Measurements from ENCODE around the gene ACYP2.
"Not testable (repeated sequence)": the region's sequence is repeated elsewhere in the genome, so short reads cannot be mapped to it uniquely, and the experiment has no call there.

ACYP2 gene

DNA sequence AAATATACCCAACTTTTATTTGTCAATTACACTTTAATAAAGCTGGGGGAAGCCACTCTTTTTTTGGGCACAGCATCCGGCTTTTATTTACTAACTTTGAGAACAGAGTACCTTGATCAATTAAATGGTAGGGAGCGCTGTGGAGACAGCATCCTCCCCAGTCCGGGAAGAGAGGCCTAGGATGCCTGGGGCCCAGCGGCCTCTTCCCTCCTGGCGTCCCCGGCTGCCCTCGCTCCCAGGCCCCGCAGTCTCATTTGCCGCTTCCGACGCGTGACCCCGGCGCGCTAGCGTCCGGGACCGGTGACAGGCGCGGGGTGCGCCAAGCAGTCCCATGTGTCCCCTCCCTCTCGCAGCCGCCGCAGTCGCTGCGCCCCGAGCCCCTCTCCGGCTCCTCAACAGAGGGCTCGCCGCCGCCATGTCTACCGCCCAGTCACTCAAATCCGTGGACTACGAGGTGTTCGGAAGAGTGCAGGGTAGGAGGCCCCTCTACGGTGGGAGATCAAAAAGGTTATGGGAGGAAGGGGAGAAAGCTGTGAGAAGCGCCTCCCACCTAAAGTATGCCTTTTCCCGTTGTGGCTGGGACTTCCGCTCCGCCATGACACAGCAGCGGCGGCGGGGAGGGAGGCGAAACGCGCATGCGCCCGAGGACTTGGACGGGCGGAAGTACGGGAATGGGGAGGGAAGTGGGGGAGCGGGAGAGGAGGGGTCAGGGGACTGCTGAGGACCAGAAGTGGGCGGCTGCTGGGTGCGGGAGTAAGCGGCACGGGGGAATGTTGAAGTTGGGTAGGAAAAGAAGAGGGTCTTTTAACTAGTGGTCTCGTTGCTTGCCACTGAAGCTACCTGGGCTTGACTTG, at the start of gene ACYP2:
Gene ACYP2, plus strand, starts transcription at position 332 of the 854 bp plus-strand sequence.
- peak; percentile 97 to 98 for DNase-seq

DNA sequence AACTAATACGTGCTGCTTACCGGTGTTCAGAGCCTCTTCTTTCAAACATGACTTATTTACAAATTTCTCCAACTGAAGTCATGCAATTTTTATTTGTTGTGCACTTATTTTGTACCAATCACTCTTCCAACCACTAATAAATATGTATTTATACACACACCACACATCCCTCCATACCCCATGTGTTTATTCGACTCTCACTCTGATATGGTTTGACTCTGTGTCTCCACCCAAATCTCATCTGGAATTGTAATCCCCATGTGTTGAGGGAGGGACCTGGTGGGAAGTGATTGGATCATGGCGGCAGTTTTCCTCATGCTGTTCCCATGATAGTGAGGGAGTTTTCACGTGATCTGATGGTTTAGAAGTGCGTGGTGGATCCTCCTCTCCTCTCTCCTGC, 49.5 kb upstream of the ACYP2 start:
- DNase-seq = no peak

DNA sequence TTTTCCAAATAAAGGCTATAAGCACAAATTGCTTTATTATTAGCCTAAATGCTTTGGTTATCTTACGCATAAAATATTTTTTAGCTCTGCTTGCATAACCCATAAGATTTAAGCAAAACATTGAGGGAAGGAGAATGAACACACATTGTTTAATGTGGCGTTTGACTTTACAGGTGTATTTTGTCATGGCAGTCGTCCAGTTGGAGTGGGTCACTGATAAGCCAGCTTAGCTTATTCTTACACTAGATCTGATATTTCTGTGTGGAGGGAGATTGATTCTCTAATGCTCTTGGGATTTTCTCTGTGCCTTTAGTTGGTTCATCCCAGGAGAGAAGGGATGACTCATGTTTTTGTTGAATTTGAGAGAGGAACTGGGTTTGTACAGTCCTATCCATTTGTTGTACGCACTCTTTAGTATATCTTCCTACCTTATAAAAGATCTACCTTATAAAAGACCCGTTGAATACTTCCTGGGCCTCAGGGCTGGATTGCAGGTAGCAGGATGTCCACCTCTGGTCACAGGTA, 47.5 kb upstream of the ACYP2 start:
- no peak for DNase-seq

DNA sequence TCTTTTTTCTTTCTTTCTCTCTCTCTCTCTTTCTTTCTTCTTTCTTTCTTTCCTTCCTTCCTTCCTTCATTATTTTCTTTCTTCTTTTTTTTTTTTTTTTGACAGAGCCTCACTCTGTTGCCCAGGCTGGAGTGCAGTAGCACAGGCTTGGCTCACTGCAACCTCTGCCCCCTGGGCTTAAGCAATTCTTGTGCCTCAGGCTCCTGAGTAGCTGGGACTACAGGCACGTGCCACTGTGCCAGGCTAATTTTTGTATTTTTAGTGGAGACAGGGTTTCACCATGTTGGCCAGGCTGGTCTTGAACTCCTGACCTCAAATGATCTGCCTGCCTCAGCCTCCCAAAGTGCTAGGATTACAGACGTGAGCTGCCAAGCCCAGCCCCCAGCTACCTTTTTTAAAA, 42.9 kb upstream of the ACYP2 start:
- not testable (repeated sequence) for DNase-seq

DNA sequence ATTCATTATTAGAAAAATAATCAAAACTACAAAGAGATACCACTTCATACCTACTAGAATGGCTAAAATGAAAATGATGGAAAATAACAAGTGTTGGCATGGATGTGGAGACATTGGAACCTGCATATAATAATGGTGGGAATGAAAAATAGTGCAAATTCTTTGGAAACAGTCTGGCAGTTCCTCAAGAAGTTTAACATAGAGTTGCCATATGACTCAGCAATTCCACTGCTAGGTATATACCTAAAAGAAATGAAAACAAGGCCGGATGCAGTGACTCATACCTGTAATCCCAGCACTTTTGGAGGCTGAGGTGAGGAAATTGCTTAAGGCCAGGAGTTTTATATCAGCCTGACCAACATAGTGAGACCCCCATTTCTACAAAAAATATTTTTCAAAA, 41.6 kb upstream of the ACYP2 start:
- DNase-seq = no peak

DNA sequence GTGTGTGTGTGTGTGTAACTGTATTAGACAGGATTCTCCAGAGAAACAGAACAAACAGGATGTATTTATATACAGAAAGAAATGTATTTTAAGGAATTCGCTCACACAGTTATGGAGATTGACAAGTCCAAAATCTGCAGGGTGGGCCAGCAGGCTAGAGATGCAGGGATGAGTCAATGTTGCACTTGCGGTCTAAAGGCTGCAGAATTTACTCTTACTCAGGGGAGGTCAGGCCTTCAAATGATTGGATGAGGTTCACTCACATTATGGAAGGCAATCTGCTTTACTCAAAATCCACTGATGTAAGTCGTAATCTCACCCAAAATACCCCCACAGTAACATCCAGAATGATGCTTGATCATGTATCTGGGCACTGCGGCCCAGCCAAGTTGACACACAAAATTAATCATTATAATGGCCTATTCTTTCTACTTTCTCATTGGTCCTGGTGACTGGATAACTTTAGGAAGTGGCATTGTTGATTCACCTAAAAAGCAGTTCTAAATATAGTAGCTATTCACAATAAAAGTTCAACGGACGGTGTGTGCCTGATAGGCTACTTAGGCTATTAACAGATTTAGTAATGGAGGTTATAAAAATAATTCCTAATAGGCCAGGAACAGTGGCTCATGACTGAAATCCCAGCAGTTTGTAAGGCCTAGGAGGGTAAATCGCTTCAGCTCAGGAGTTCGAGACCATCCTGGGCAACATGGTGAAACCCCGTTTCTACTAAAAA, 40.6 kb upstream of the ACYP2 start:
- DNase-seq = no peak

DNA sequence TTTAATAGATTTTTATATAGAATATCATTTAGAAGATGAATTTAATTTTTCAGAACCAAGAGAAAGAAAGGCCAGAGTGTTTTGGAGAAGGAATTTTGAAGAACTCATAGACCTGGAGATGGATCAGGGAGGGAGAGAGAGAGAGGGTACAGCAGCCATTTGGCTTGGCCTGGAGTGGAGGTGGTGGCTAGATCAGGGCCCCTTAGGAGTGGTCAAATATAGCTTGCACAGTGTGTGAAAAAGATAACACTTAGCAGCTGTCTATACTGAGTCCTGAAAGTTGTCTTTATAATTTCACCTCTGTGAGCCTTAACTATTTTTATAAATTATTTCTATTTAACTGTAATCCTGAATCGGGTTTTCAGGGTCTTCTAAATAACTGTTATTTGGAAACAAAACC, 38.8 kb upstream of the ACYP2 start:
- no peak for DNase-seq

DNA sequence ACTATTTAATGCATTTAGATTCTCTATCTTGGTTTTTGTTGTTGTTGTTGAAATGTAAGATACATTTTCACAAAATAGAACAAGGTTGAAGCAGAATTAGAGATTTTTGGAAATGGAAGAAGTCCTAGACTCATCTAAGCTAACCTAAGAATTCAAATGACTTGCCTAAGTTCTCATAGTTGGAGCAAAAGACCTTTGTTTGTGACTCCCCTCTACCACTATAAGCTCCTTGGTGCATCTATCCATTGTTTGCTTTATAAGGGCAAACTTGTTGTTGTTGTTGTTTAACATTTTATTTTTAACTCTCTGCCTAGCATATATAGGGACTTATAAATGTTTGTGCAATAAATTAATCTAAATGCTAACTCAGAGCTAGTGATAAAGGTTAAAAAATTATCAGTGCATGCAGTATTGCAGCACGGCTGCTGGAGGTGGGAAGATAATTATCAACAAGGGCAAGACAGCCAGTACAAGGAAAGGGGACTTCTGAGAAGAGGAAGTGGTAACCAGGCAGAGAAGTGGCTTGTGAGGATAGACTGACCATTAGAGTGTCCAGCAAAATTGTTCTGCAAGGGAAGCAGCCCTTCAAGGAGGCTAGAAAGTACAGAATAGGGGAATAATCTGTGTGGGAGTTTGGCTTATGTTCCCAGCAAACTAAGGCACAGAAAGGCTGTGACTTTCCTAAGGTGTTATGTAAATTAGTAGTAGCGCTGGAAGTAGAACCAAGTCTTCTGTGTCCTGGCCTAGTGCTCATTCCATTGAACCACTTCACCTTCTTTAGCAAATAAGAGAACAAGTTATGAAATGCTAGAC, 38.1 kb upstream of the ACYP2 start:
- DNase-seq = no peak

DNA sequence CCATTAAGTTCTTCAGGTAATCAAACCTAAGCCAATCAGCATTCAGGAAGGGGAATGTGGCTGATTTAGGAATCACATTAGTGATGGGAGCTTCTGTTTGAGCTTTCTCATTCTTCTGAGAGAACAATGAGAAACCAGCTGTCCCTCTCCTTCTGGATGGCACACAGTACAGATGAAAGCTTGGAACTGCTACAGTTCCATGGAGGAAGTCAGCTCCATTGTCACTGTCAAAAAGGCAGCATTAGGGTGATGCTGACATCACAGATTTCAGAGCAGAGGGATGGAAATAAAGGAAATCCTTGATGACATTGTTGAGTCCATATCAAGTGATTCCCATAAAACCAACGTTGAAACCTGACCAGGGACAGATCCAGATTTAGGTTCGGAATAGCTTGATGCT, 36.1 kb upstream of the ACYP2 start:
- DNase-seq = no peak

DNA sequence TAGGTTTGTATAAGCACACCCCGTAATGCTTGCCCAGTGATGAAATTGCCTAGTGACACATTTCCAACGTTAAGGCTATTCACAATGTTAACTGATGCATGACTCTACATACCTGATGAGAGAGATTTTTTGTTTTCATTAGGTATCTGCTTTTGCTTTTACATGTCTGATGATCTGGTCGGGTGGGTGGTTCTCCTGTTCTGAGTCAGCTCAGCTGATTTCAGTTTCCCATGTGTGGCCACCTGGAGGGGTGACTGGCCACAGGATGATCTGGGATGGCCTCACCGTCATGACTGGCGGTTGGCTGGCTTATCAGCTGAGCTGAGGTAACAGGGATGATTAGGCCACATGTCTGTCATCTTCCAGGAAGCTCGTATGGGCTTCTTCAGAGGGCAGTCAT, 33.8 kb upstream of the ACYP2 start:
- no peak for DNase-seq

DNA sequence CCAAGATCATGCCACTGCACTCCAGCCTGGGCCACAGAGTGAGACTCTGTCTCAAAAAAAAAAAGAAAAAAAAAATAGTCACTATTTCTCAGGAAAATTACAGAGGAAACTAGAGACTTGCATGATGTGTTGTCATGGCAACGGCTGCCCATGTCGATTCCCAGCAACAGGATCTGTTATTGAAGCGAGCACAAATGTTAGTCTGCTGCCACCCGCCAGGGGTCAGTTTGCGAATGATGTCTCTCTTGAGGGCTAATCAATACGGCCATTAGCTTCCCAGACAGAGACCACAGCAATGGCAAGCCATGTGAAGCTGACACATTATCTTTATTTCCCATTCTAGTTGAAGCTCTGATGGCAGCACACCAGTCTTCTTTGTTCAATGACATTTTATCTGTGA, 32.4 kb upstream of the ACYP2 start:
- DNase-seq = no peak

DNA sequence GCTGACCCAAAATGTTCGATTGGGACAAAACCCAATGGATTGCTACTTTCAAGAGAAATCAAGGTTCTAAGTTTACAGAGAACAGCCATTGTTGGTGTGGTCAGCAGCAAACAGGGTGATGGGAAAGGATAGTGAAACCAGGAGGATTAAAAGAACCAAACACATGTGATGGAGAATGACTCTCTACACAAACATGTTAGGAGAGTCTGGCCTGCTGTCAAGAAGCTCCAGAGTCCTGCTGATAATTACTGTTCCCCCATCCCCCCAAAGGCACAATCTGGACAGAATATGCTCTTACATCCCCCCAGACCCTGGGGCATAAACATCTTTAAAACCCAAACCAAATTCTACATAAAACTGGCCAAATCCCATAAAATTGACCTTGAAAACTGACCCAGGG, 32.0 kb upstream of the ACYP2 start:
- DNase-seq = no peak

DNA sequence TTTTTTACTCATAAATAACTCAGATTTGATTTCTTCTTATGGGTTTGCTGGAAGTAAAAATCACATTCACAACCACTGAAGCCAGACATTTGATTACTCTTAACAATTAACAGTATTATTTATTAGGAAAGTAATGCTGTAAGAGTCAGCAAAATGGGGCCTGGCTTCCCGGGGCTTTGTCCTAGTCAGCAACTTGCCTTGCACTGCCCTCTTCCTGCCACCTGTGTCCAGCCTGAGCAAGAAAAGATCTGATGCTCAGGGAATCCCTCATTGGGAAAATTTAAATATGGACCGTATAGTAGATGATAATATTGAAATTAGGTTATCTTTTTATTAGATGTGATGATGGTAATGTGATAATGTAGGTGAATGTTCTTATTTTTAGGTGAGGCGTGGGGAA, 30.8 kb upstream of the ACYP2 start:
- DNase-seq = no peak

DNA sequence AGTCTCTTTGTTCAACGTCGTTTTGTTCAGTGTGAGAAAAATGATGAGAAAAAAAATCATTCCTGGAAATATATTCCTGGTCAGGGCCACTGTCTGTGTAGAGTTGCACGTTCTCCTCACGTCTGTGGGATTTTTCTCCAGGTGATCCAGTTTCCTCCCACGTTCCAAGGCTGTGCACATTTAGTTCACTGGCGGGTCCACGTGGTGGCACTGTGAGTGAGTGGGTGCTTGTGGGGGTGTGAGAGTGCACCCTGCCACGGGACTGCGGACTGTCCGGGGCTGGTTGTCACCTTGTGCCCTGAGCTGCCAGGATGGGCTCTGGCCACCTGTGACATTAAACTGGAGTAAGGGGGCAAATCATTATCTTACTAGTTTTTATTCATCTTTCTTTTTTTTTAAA, 30.3 kb upstream of the ACYP2 start:
- no peak for DNase-seq

DNA sequence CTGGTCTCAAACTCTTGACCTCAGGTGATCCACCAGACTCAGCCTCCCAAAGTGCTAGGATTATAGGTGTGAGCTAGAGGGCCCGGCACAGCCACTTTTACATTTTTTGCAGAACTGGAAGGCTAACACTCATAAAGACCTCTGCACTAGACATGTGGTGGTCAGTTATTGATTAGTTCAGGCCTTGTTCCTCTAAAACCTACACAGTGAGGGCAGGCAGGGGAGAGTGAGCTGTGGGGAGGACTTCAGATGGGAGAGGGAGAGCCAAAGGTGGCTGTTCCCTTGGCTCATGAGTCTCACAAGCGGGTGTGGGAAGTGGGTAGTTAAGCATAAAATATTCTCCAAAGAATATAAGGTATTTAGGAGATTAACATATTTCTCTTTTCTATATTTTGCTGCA, 29.3 kb upstream of the ACYP2 start:
- no peak for DNase-seq

DNA sequence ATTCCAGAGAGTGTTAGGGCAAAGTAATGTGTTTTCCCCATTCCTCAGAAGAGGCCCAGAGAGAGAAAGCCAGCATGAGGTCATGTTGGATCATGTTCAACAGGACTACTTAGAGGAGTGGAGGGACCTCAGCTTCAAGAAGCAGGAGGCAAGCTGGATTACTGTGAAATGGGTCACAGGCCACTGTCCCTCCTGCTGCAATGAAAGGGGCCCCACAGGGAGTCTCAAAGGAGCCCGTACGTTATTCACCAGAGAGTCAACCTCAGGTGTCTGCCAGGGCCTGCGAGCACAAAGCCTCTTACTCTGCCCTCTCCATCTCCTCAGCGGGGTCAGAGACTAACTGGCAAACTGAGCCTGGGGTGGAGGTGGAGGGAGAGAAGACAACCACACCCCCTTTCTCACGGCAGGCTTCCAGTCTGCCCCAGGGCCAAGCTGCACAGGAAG, 27.2 kb upstream of the ACYP2 start:
- DNase-seq = no peak

DNA sequence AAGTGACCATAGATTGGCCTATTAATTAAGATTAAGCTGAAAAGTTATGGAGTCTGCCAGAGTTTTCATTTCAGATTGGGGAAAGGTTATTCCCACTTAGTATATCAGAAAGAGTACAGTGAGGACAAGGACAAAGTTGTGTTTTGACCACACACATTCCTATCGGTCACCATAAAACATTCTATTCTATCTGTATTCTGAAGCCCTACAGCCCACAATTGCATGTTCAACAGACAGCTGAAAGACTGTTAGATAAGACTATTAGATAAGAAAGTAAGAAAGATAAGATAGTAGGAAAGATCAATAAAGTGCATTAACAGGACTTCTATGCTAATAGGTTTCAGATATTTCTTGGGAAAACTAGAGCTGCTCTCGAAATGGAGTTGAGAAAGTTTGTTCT, 26.7 kb upstream of the ACYP2 start:
- DNase-seq = no peak

DNA sequence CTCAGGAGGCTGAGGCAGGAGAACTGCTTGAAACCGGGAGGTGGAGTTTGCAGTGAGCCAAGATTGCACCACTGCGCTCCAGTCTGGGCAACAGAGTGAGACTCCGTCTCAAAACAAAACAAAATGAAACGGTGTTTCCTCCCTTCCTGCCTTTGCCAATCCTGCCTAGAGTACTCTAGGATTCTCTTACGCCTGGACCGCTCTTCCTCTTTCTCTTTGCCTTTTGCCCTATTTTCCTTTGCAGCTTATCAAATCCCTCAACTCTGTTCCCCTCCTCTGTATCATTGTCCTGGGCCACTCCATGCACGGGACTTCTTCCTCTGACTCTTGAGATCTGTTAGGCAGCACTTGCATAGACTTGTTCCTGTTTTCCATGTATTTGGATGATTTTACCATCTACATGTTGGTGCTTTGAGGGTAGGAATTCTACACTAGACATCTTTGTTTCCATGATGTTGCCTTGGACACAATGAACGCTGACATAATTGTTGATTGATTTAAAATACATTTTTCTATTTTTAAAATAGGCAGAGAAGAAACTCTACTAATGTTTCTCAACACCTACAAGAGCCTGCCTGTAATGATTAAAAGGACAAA, 24.8 kb upstream of the ACYP2 start:
- no peak for DNase-seq

DNA sequence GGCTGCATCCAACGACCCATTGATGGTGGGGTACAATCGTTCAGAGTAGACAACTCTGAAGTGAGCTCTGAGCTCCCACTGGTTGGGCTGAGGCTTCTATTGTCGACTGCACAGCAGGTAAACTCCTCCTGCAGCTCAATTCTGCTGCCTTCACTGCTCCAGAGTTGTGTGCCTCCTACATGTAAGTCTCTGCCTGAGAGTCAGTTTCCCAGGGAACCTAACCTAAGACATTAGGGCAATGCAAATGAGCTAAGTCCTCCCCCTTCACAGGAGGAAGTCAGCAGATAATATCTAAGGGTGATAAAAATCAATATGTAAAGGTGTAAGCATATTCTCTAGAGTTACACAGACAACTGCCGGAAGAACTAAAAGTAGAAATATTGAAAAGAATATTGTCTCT, 22.5 kb upstream of the ACYP2 start:
- no peak for DNase-seq

DNA sequence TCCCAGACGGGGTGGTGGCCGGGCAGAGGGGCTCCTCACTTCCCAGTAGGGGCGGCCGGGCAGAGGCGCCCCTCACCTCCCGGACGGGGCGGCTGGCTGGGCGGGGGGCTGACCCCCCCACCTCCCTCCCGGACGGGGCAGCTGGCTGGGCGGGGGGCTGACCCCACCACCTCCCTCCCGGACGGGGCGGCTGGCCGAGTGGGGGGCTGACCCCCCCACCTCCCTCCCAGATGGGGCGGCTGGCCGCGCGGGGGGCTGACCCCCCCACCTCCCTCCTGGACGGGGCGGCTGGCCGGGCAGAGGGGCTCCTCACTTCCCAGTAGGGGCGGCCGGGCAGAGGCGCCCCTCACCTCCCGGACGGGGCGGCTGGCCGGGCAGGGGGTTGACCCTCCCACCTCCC, 20.0 kb upstream of the ACYP2 start:
- DNase-seq = not testable (repeated sequence)

DNA sequence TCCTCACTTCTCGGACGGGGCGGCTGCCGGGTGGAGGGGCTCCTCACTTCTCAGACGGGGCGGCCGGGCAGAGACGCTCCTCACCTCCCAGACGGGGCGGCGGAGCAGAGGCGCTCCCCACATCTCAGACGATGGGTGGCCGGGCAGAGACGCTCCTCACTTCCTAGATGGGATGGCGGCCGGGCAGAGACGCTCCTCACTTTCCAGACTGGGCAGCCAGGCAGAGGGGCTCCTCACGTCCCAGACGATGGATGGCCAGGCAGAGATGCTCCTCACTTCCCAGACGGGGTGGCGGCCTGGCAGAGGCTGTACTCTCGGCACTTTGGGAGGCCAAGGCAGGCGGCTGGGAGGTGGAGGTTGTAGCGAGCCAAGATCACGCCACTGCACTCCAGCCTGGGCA, 19.3 kb upstream of the ACYP2 start:
- not testable (repeated sequence) for DNase-seq

DNA sequence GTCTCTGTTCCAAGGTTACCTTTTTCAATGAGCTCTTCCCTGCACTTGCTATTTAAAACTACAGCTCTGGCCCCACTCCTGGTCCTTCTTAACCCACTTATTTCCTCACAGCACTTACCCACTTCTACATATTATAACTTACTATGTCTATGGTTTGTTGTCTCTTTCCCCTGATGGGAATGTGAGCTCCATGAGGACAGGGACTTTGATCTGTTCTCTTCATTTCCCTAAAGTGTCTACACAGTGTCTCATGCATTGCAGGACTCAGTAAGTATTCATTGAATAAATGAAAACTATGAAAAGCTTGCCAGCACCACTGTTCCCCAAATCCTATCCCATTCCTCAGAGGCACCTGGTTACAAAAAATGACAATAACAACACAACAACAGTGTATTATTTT, 18.3 kb upstream of the ACYP2 start:
- DNase-seq = no peak

DNA sequence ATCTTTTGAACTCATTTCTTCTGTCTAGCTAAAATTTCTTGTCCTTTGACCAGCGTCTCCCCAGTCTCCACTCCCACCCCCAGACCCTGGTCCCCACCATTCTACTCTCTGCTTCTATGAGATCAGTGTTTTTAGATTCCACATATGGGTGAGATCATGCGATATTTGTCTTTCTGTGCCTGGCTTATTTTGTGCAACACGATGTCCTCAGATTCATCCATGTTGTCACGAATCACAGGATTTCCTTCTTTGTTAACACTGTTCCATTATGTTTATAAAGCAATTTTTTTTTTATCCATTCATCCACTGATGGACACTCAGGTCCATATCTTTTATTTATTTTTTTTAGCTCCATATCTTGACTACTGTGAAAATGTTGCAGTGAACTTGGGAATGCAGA, 16.0 kb upstream of the ACYP2 start:
- DNase-seq = no peak
